Measurements from ENCODE around the gene HPSE2. TPM values are rescaled to one million over a fixed set of nuclear protein-coding genes. Genes with fewer than 3 reads are reported as not detected.

Gene HPSE2
- total and polyA plus RNA-seq, 2 experiments from 2014 or later = not detected

DNA sequence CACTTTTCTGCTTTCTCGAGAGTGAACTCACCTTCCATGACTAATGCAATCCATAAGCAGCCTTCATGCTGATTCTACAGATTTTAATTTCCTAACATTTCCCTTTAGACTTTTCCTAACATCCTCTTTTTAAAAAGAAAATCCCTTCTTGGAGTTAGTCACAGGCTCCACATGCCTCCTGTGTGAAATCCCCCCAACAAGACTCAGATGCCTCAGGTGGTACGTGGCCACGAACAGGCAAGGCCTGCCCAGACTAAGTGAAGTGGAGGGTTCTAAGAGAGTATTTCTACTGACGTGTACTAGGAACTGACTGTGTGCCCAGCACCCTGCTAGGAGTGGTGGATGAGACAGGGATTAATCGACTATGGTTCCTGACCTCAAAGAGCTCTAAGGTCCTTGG, 663.1 kb downstream of the HPSE2 start:
- Histone ChIP-seq H3K27ac (no peak overlapping the region), H3K9me3 (ENCODE audit: low read depth) (no peaks in the 10 kb centered on the region), H3K9me2 (ENCODE audit: insufficient read depth) (no peaks in the 10 kb centered on the region), H3K4me2 (ENCODE audit: unreplicated experiment) (no peak overlapping the region), H3K36me3 (ENCODE audit: low read depth) (no peaks in the 10 kb centered on the region), H3F3A (ENCODE audit: insufficient read depth) (no peaks in the 10 kb centered on the region), H3K4me3 (no peak overlapping the region), H2AFZ (no peak overlapping the region), H4K20me1 (ENCODE audit: insufficient read depth) (no peaks in the 10 kb centered on the region), H3K4me1 (ENCODE audit: insufficient read depth) (peaks cover 6% of the 10 kb centered on the region; the same call in 1 of the 2 replicates), H3K79me2 (ENCODE audit: insufficient read depth) (no peaks in the 10 kb centered on the region), H3K27me3 (replicated peaks; ENCODE audit: insufficient read depth) (no peaks in the 10 kb centered on the region), H3K9ac (no peak overlapping the region)
- 71 to 74% methylated on average over 5 of the region's 5 CpGs for WGBS, 2 experiments (ENCODE audit: low coverage in 1 of 2, low lambda C conversion rate in 2 of 2, missing lambda C conversion rate in 2 of 2)
- in situ Hi-C loops (cut with MboI) = no loop called here
- DNase-seq = no peak
- TF ChIP-seq EZH2 (IDR thresholded peaks at IDR 0.05; ENCODE audit: insufficient read depth, poor library complexity, severe bottlenecking) (no peak), EZH2phosphoT487 (IDR thresholded peaks at IDR 0.05; ENCODE audit: insufficient read depth, low read depth) (no peak)

DNA sequence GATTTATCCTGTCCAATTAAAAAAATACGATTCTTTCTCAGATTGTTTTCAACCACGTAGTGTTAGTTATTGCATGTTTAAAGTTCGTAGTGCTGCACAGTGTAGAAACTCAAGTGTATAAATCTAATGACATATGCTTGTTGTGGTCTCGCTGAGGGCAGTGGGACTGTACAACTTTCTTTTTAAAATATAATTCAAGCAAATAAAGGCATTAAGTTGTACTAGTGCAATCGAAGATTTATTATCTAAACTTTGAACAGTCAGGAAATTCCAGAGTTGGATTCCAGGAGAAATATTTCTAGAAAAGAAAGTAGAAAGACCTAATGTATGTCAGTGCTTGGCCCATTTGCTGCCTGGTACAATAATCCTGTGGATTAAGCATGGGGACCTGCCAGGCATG, 664.8 kb downstream of the HPSE2 start:
- no peak overlapping the region for H3K4me2 ChIP-seq (ENCODE audit: unreplicated experiment)
- no peak overlapping the region for H2AFZ ChIP-seq
- no peaks in the 10 kb centered on the region for H3K9me2 ChIP-seq (ENCODE audit: insufficient read depth)
- H3K9me3 ChIP-seq (ENCODE audit: low read depth) = no peaks in the 10 kb centered on the region
- no peak overlapping the region for H3K9ac ChIP-seq
- H3K27ac ChIP-seq = no peak overlapping the region
- TF ChIP-seq EZH2phosphoT487 (IDR thresholded peaks at IDR 0.05; ENCODE audit: insufficient read depth, low read depth) (no peak), EZH2 (IDR thresholded peaks at IDR 0.05; ENCODE audit: insufficient read depth, poor library complexity, severe bottlenecking) (no peak)
- no peak for DNase-seq
- no peak overlapping the region for H3K4me3 ChIP-seq
- in situ Hi-C loops (cut with MboI) = no loop called here
- 68 to 69% methylated on average over 5 of the region's 5 CpGs for WGBS, 2 experiments (ENCODE audit: low coverage in 1 of 2, low lambda C conversion rate in 2 of 2, missing lambda C conversion rate in 2 of 2)
- no peaks in the 10 kb centered on the region for H4K20me1 ChIP-seq (ENCODE audit: insufficient read depth)
- H3K4me1 ChIP-seq (ENCODE audit: insufficient read depth) = peaks cover 6% of the 10 kb centered on the region; the same call in 1 of the 2 replicates
- no peaks in the 10 kb centered on the region for H3K36me3 ChIP-seq (ENCODE audit: low read depth)
- H3K27me3 ChIP-seq (replicated peaks; ENCODE audit: insufficient read depth) = no peaks in the 10 kb centered on the region
- no peaks in the 10 kb centered on the region for H3K79me2 ChIP-seq (ENCODE audit: insufficient read depth)
- H3F3A ChIP-seq (ENCODE audit: insufficient read depth) = no peaks in the 10 kb centered on the region

DNA sequence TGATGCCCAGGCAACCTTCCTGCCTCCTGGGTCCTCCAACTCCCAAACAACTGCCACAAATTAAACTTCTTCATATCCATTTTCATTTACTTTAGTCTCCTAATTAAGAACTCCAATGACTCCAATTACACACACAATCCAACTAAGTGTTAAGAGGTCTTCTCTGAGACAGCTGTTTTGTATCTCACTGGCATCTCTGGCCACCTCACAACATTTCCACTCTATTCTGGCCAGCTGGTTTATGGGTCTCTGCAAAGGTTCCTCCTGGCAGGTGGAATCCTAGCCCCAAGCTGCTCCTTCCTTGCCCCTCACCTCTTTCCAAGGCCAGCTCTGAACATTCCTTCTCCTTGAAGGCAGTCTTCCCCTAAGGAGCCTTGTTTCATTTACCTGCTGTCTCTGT, 665.8 kb downstream of the HPSE2 start:
- Histone ChIP-seq H3K4me1 (ENCODE audit: insufficient read depth) (peaks cover 6% of the 10 kb centered on the region; the same call in 1 of the 2 replicates), H3K4me3 (no peak overlapping the region), H3K79me2 (ENCODE audit: insufficient read depth) (no peaks in the 10 kb centered on the region), H3K36me3 (ENCODE audit: low read depth) (no peaks in the 10 kb centered on the region), H3K27ac (no peak overlapping the region), H3K27me3 (replicated peaks; ENCODE audit: insufficient read depth) (no peaks in the 10 kb centered on the region), H4K20me1 (ENCODE audit: insufficient read depth) (no peaks in the 10 kb centered on the region), H2AFZ (no peak overlapping the region), H3K9ac (no peak overlapping the region), H3K9me3 (ENCODE audit: low read depth) (no peaks in the 10 kb centered on the region), H3K4me2 (ENCODE audit: unreplicated experiment) (no peak overlapping the region), H3F3A (ENCODE audit: insufficient read depth) (no peaks in the 10 kb centered on the region), H3K9me2 (ENCODE audit: insufficient read depth) (no peaks in the 10 kb centered on the region)
- no peak for DNase-seq
- no peak for TF ChIP-seq EZH2phosphoT487 (IDR thresholded peaks at IDR 0.05; ENCODE audit: insufficient read depth, low read depth)
- no peak for TF ChIP-seq EZH2 (IDR thresholded peaks at IDR 0.05; ENCODE audit: insufficient read depth, poor library complexity, severe bottlenecking)
- in situ Hi-C loops (cut with MboI) = no loop called here

DNA sequence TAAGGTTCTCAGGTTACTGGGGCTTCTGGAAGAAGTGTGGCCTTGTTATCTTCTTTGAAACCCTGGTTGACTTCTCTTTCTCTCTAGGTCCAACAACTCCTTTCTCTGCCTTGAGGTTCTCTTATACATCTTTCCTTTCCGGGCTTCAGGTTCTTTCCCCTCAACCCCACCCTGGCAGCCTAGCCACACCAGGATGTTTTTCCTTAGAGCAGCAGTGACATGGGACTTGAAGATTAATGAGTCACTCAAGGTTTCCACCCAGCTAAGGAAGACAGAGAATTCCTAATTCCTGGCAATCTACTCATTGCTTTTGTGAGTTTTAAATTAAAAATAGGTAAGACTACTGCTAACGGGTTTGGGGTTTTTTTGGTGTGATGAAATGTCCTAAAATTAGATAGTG, 667.1 kb downstream of the HPSE2 start:
- peaks cover 6% of the 10 kb centered on the region; the same call in 1 of the 2 replicates for H3K4me1 ChIP-seq (ENCODE audit: insufficient read depth)
- no peaks in the 10 kb centered on the region for H3K27me3 ChIP-seq (replicated peaks; ENCODE audit: insufficient read depth)
- no peaks in the 10 kb centered on the region for H3K36me3 ChIP-seq (ENCODE audit: low read depth)
- H3K9me2 ChIP-seq (ENCODE audit: insufficient read depth) = no peaks in the 10 kb centered on the region
- 0 out of 2 replicates have a peak overlapping the region, but pooled peaks have one; percentile 24 for H2AFZ ChIP-seq
- H4K20me1 ChIP-seq (ENCODE audit: insufficient read depth) = no peaks in the 10 kb centered on the region
- peak; percentile 41 for DNase-seq
- H3K9ac ChIP-seq = no peak overlapping the region
- in situ Hi-C loops (cut with MboI) = no loop called here
- H3K4me2 ChIP-seq (ENCODE audit: unreplicated experiment) = peak overlapping the region; percentile 28
- no peak overlapping the region for H3K27ac ChIP-seq
- WGBS, 2 experiments (ENCODE audit: low coverage in 1 of 2, low lambda C conversion rate in 2 of 2, missing lambda C conversion rate in 2 of 2) = 10 to 13% methylated on average over 2 of the region's 2 CpGs
- no peak overlapping the region for H3K4me3 ChIP-seq
- no peaks in the 10 kb centered on the region for H3K79me2 ChIP-seq (ENCODE audit: insufficient read depth)
- TF ChIP-seq EZH2 (IDR thresholded peaks at IDR 0.05; ENCODE audit: insufficient read depth, poor library complexity, severe bottlenecking) (no peak), EZH2phosphoT487 (IDR thresholded peaks at IDR 0.05; ENCODE audit: insufficient read depth, low read depth) (no peak)
- H3F3A ChIP-seq (ENCODE audit: insufficient read depth) = 0 out of 2 replicates have a peak, but pooled peaks cover 5% of the 10 kb centered on the region
- H3K9me3 ChIP-seq (ENCODE audit: low read depth) = no peaks in the 10 kb centered on the region

Data from GM23248 (cell line).